Urinary bladder (tissue), 4 donors: ENCODE measurements around the gene OTOGL. TPM values are rescaled to one million over a fixed set of nuclear protein-coding genes. Genes with fewer than 3 reads are reported as not detected.
"Not testable (repeated sequence)": the region's sequence is repeated elsewhere in the genome, so short reads cannot be mapped to it uniquely, and the experiment has no call there.

ENCODE experiments used
- DNase-seq: peaks from one replicate; pipeline ENCODE4 v3.0.0-alpha.2; 2015; ENCODE audit errors: extremely low spot score
- H3K27ac ChIP-seq: one replicate; pipeline ENCODE4 v1.5.1; 2013; ENCODE audit warnings: low read depth, mild to moderate bottlenecking, moderate library complexity
- H3K36me3 ChIP-seq: one replicate; pipeline ENCODE4 v1.6.1; 2013; ENCODE audit warnings: mild to moderate bottlenecking, moderate library complexity; ENCODE audit not compliant: insufficient read depth
- H3K4me1 ChIP-seq: one replicate; pipeline ENCODE4 v1.6.1; 2013; ENCODE audit warnings: mild to moderate bottlenecking, moderate library complexity; ENCODE audit not compliant: insufficient read depth
- H3K4me3 ChIP-seq: one replicate; pipeline ENCODE4 v1.5.1; 2013; ENCODE audit warnings: low read depth, low read length
- WGBS: extraction: QIAGEN DNeasy Blood & Tissue Kit; methylation state at CpG from one replicate; pipeline ENCODE4 v1.1.7; 2013; 5-methylcytosine and 5-hydroxymethylcytosine counted together
- polyA plus RNA-seq: library from polyadenylated mRNA; stranded (reverse); fragments of 200-250 nt; gene quantifications from one replicate; pipeline ENCODE4 v1.2.3, GENCODE V29; 2013
- total RNA-seq: library from RNA; depleted of rRNA; stranded (reverse); fragments of >200 nt; gene quantifications from one replicate; pipeline ENCODE4 v1.2.3, GENCODE V29; 2014
- donor health status: healthy with polysubstance abuse.
- donor health status: healthy.

Gene OTOGL
- total and polyA plus RNA-seq, 2 donors, result 0.66 to 4.5 TPM

- Histone ChIP-seq H3K4me3 (no peak overlapping the region), H3K4me1 (no peaks in the 10 kb centered on the region), H3K27ac (no peak overlapping the region), H3K36me3 (no peaks in the 10 kb centered on the region)
- DNase-seq, result no peak
Measured at GRCh38 chr12:80268924-80269749, 169.8 kb downstream of the OTOGL start.

- 25% methylated on average over 5 of the region's 5 CpGs for WGBS
- H3K27ac ChIP-seq, result no peak overlapping the region
- no peaks in the 10 kb centered on the region for H3K36me3 ChIP-seq
- H3K4me3 ChIP-seq, result no peak overlapping the region
- H3K4me1 ChIP-seq, result no peaks in the 10 kb centered on the region
- DNase-seq, result no peak
Measured at GRCh38 chr12:80269803-80270552, 170.6 kb downstream of the OTOGL start.

- no peaks in the 10 kb centered on the region for H3K36me3 ChIP-seq
- H3K4me1 ChIP-seq, result no peaks in the 10 kb centered on the region
- DNase-seq, result no peak
- no peak overlapping the region for H3K4me3 ChIP-seq
- no peak overlapping the region for H3K27ac ChIP-seq
Measured at GRCh38 chr12:80271780-80272179, 172.4 kb downstream of the OTOGL start.

- no peak overlapping the region for H3K4me3 ChIP-seq
- H3K36me3 ChIP-seq, result no peaks in the 10 kb centered on the region
- H3K27ac ChIP-seq, result no peak overlapping the region
- WGBS, result 82% methylated on average over 3 of the region's 3 CpGs
- no peaks in the 10 kb centered on the region for H3K4me1 ChIP-seq
- no peak for DNase-seq
Measured at GRCh38 chr12:80272387-80272915, 173.1 kb downstream of the OTOGL start.

- Histone ChIP-seq H3K27ac (no peak overlapping the region), H3K36me3 (no peaks in the 10 kb centered on the region), H3K4me1 (no peaks in the 10 kb centered on the region), H3K4me3 (no peak overlapping the region)
- DNase-seq, result no peak
- 95% methylated on average over 1 of the region's 1 CpG for WGBS
Measured at GRCh38 chr12:80273144-80273543, 173.8 kb downstream of the OTOGL start.

GRCh38 chr12:80277732-80278131 is 178.4 kb downstream of the OTOGL start:
- Histone ChIP-seq H3K36me3 (no peaks in the 10 kb centered on the region), H3K27ac (no peak overlapping the region), H3K4me3 (no peak overlapping the region), H3K4me1 (no peaks in the 10 kb centered on the region)
- 86% methylated on average over 4 of the region's 4 CpGs for WGBS
- no peak for DNase-seq

- WGBS, result 51% methylated on average over 4 of the region's 4 CpGs
- Histone ChIP-seq H3K36me3 (no peaks in the 10 kb centered on the region), H3K27ac (no peak overlapping the region), H3K4me3 (no peak overlapping the region), H3K4me1 (no peaks in the 10 kb centered on the region)
- DNase-seq, result no peak
Measured at GRCh38 chr12:80282226-80282625, 182.9 kb downstream of the OTOGL start.

GRCh38 chr12:80282761-80283160 is 183.4 kb downstream of the OTOGL start:
- Histone ChIP-seq H3K4me3 (no peak overlapping the region), H3K36me3 (no peaks in the 10 kb centered on the region), H3K4me1 (no peaks in the 10 kb centered on the region), H3K27ac (no peak overlapping the region)
- DNase-seq, result no peak

- WGBS, result 44% methylated on average over 5 of the region's 5 CpGs
Measured at GRCh38 chr12:80291108-80291754, 191.9 kb downstream of the OTOGL start.

GRCh38 chr12:80293347-80293746 is 194.0 kb downstream of the OTOGL start:
- 87% methylated on average over 1 of the region's 1 CpG for WGBS
- no peak for DNase-seq
- Histone ChIP-seq H3K36me3 (no peaks in the 10 kb centered on the region), H3K4me1 (no peaks in the 10 kb centered on the region), H3K4me3 (no peak overlapping the region), H3K27ac (no peak overlapping the region)

More at GRCh38 chr12:80291108-80291754, 191.9 kb downstream of the OTOGL start:
- H3K27ac ChIP-seq, result no peak overlapping the region
- H3K4me1 ChIP-seq, result no peaks in the 10 kb centered on the region
- no peak for DNase-seq
- H3K4me3 ChIP-seq, result no peak overlapping the region
- H3K36me3 ChIP-seq, result no peaks in the 10 kb centered on the region

GRCh38 chr12:80293759-80294158 is 194.4 kb downstream of the OTOGL start:
- WGBS, result 69% methylated on average over 1 of the region's 1 CpG
- DNase-seq, result no peak
- no peak overlapping the region for H3K27ac ChIP-seq
- no peaks in the 10 kb centered on the region for H3K36me3 ChIP-seq
- H3K4me3 ChIP-seq, result no peak overlapping the region
- H3K4me1 ChIP-seq, result no peaks in the 10 kb centered on the region

- H3K36me3 ChIP-seq, result no peaks in the 10 kb centered on the region
- H3K4me1 ChIP-seq, result no peaks in the 10 kb centered on the region
- H3K4me3 ChIP-seq, result no peak overlapping the region
- no peak for DNase-seq
- 94% methylated on average over 1 of the region's 1 CpG for whole genome bisulfite sequencing
- no peak overlapping the region for H3K27ac ChIP-seq
Measured at GRCh38 chr12:80299219-80299618, 199.9 kb downstream of the OTOGL start.

- no peak overlapping the region for H3K4me3 ChIP-seq
- 85% methylated on average over 3 of the region's 3 CpGs for WGBS
- H3K4me1 ChIP-seq, result no peaks in the 10 kb centered on the region
- H3K36me3 ChIP-seq, result no peaks in the 10 kb centered on the region
- DNase-seq, result no peak
- no peak overlapping the region for H3K27ac ChIP-seq
Measured at GRCh38 chr12:80299976-80300375, 200.6 kb downstream of the OTOGL start.

- WGBS, result 96% methylated on average over 27 of the region's 27 CpGs
- not testable (repeated sequence) for H3K27ac ChIP-seq, DNase-seq, H3K4me3 ChIP-seq, H3K36me3 ChIP-seq, H3K4me1 ChIP-seq
Measured at GRCh38 chr12:80307436-80307835, 208.1 kb downstream of the OTOGL start.
